HepG2 (cell line): ENCODE measurements around the gene FAF2. TPM values are rescaled to one million over a fixed set of nuclear protein-coding genes. Genes with fewer than 3 reads are reported as not detected.

ENCODE experiments used
- CSRNP2 ChIP-seq: sonication (generic); formaldehyde crosslinking; conservative IDR thresholded peaks from 2 replicates; pipeline ENCODE4 v1.8.0; 2022; ENCODE audit warnings: low read depth, missing genetic modification reagents
- EZH2 ChIP-seq: conservative IDR thresholded peaks from 2 replicates; pipeline ENCODE4 v1.6.1; 2012; ENCODE audit warnings: mild to moderate bottlenecking, low read depth, low read length, moderate library complexity
- NCOA5 ChIP-seq: sonication (generic); formaldehyde crosslinking; IDR thresholded peaks from 2 replicates; pipeline ENCODE4 v1.4.0; 2020; ENCODE audit warnings: missing genetic modification reagents
- POLR2AphosphoS2 ChIP-seq: IDR thresholded peaks from 2 replicates; pipeline ENCODE4 v1.6.1; 2011; ENCODE audit warnings: low read depth, low read length, improper control_type of control experiment
- PRDM10 ChIP-seq: sonication (generic); formaldehyde crosslinking; IDR thresholded peaks from 2 replicates; pipeline ENCODE4 v1.4.0; 2020; ENCODE audit warnings: low read depth, missing genetic modification reagents
- RFX1 ChIP-seq: fragments of 450-650 bp; IDR thresholded peaks from 2 replicates; pipeline ENCODE4 v1.6.1; 2017
- TEF ChIP-seq: sonication (generic); formaldehyde crosslinking; IDR thresholded peaks from 2 replicates; pipeline ENCODE4 v1.5.0; 2020; ENCODE audit warnings: missing genetic modification reagents
- U2AF2 ChIP-seq: fragments of 200-400 bp; formaldehyde crosslinking; IDR thresholded peaks from 2 replicates; pipeline ENCODE4 v1.6.1; 2017; ENCODE audit warnings: low read depth, mild to moderate bottlenecking, low read length
- ZBTB37 ChIP-seq: sonication (generic); formaldehyde crosslinking; IDR thresholded peaks from 2 replicates; pipeline ENCODE4 v1.4.0; 2020; ENCODE audit warnings: mild to moderate bottlenecking, missing genetic modification reagents
- ZFP37 ChIP-seq: sonication (generic); formaldehyde crosslinking; IDR thresholded peaks from 2 replicates; pipeline ENCODE4 v1.4.0; 2020; ENCODE audit warnings: missing genetic modification reagents, borderline replicate concordance
- ZGPAT ChIP-seq: IDR thresholded peaks from 2 replicates; pipeline ENCODE4 v1.6.1; 2016; ENCODE audit warnings: mild to moderate bottlenecking
- ZNF512B ChIP-seq: sonication (generic); formaldehyde crosslinking; IDR thresholded peaks from 2 replicates; pipeline ENCODE4 v1.5.1; 2020; ENCODE audit warnings: missing genetic modification reagents, mild to moderate bottlenecking, borderline replicate concordance
- ZNF562 ChIP-seq: sonication (generic); formaldehyde crosslinking; IDR thresholded peaks from 2 replicates; pipeline ENCODE4 v1.8.0; 2022; ENCODE audit warnings: missing genetic modification reagents, borderline replicate concordance
- ZNF597 ChIP-seq: sonication (generic); formaldehyde crosslinking; IDR thresholded peaks from 2 replicates; pipeline ENCODE4 v1.5.0; 2020; ENCODE audit warnings: missing genetic modification reagents
- polyA plus RNA-seq, 8 experiments: library from polyadenylated mRNA; depleted of rRNA in 3 of 8; stranded (reverse) in 7 of 8; unstranded in 1 of 8; fragments of >200 nt; fragmentation: Illumina TruSeq in 4 of 8; extraction: Trizol in 4 of 8; gene quantifications; 2 replicates each; pipeline versions ENCODE4 v1.2.1 to v1.2.3, GENCODE V29; 2011 to 2016; ENCODE audit warnings: low read depth in 4 of 8, missing spikeins in 1 of 8, mixed read lengths in 1 of 8; ENCODE audit not compliant: insufficient read depth in 1 of 8
- total RNA-seq, 5 experiments: library from RNA; depleted of rRNA; stranded (reverse); fragments of >200 nt; fragmentation: Illumina TruSeq; extraction: Trizol; gene quantifications; 2 replicates each; pipeline ENCODE4 v1.2.3, GENCODE V29; 2016; ENCODE audit warnings: low read depth in 1 of 5

The FAF2 gene
- total and polyA plus RNA-seq, 2 of the 13 experiments (the other 11 are each of a cell fraction or from before 2014, with no cell fraction given): 27.8 to 34.3 TPM

- TF ChIP-seq U2AF2 (no peak), PRDM10 (CRISPR knock-in tag) (no peak), TEF (CRISPR knock-in tag) (no peak), CSRNP2 (CRISPR knock-in tag) (no peak), NCOA5 (CRISPR knock-in tag) (no peak), ZBTB37 (CRISPR knock-in tag) (no peak), RFX1 (no peak), ZGPAT (CRISPR knock-in tag) (peak; percentile 76; the same call in 1 of the 2 replicates), ZFP37 (CRISPR knock-in tag) (no peak), ZNF562 (CRISPR knock-in tag) (no peak), POLR2AphosphoS2 (no peak), EZH2 (no peak), ZNF597 (CRISPR knock-in tag) (no peak), ZNF512B (CRISPR knock-in tag) (no peak)
These were observed 31.9 kb upstream of the FAF2 start, which contains the start of gene CLTB (continued) for GRCh38 chr5:176415952-176416924.
